RPMI7951 (cell line): Measurements from ENCODE around the gene CSTPP1. TPM values are rescaled to one million over a fixed set of nuclear protein-coding genes. Genes with fewer than 3 reads are reported as not detected.
"Not testable (repeated sequence)": the region's sequence is repeated elsewhere in the genome, so short reads cannot be mapped to it uniquely, and the experiment has no call there.

Experiments
- DNase-seq: peaks from one replicate; pipeline ENCODE4 v3.0.0-alpha.2; 2012; ENCODE audit warnings: low read depth
- total RNA-seq: library from RNA; depleted of rRNA; stranded (reverse); fragments of >200 nt; shearing (Covaris generic); gene quantifications from 2 replicates; pipeline ENCODE4 v1.2.3, GENCODE V29; 2014

The CSTPP1 gene
- total RNA-seq, 1 experiment from 2014 or later: 33.9 TPM

- no peak for DNase-seq
Observed at GRCh38 chr11:46912526-46913150, 23.9 kb upstream of the CSTPP1 start.

GRCh38 chr11:46913484-46913883 is 23.1 kb upstream of the CSTPP1 start:
- DNase-seq: no peak

GRCh38 chr11:46914363-46914762 is 22.2 kb upstream of the CSTPP1 start:
- DNase-seq: peak; percentile 41

- no peak for DNase-seq
Observed at GRCh38 chr11:46914910-46915309, 21.7 kb upstream of the CSTPP1 start.

GRCh38 chr11:46916286-46917108 is 20.1 kb upstream of the CSTPP1 start:
- peak; percentile 68 for DNase-seq

GRCh38 chr11:46917109-46917761 is 19.3 kb upstream of the CSTPP1 start:
- DNase-seq: no peak

GRCh38 chr11:46917762-46918082 is 18.8 kb upstream of the CSTPP1 start:
- no peak for DNase-seq

- DNase-seq: peak; percentile 29
Observed at GRCh38 chr11:46918083-46918787, 18.3 kb upstream of the CSTPP1 start, which contains the start of gene LRP4. Gene LRP4, minus strand, starts transcription at chr11:46918550. Its CDS starts 171 bp downstream, at chr11:46918379.

GRCh38 chr11:46918788-46919513 is 17.6 kb upstream of the CSTPP1 start:
- no peak for DNase-seq

GRCh38 chr11:46920755-46921154 is 15.8 kb upstream of the CSTPP1 start:
- DNase-seq: peak; percentile 94

- DNase-seq: not testable (repeated sequence)
Observed at GRCh38 chr11:46927928-46928327, 8.6 kb upstream of the CSTPP1 start.

- not testable (repeated sequence) for DNase-seq
Observed at GRCh38 chr11:46928701-46929100, 7.9 kb upstream of the CSTPP1 start.

- peak; percentile 65 for DNase-seq
Observed at GRCh38 chr11:46930089-46930488, 6.5 kb upstream of the CSTPP1 start.

- DNase-seq: no peak
Observed at GRCh38 chr11:46942172-46942571, 5.6 kb downstream of the CSTPP1 start.

- no peak for DNase-seq
Observed at GRCh38 chr11:46944356-46945075, 8.0 kb downstream of the CSTPP1 start.

GRCh38 chr11:46947399-46948077 is 11.0 kb downstream of the CSTPP1 start:
- no peak for DNase-seq

GRCh38 chr11:46948378-46949131 is 12.0 kb downstream of the CSTPP1 start:
- DNase-seq: peak; percentile 73

- no peak for DNase-seq
Observed at GRCh38 chr11:46949297-46949696, 12.7 kb downstream of the CSTPP1 start.

- DNase-seq: no peak
Observed at GRCh38 chr11:46951864-46952263, 15.3 kb downstream of the CSTPP1 start.
